ENCODE results near the gene STARD13. TPM values are rescaled to one million over a fixed set of nuclear protein-coding genes. Genes with fewer than 3 reads are reported as not detected.
"Not testable (repeated sequence)": the region's sequence is repeated elsewhere in the genome, so short reads cannot be mapped to it uniquely, and the experiment has no call there.

Gene STARD13
- total RNA-seq, 2 donors from 2014 or later = 18.9 to 29.7 TPM

DNA sequence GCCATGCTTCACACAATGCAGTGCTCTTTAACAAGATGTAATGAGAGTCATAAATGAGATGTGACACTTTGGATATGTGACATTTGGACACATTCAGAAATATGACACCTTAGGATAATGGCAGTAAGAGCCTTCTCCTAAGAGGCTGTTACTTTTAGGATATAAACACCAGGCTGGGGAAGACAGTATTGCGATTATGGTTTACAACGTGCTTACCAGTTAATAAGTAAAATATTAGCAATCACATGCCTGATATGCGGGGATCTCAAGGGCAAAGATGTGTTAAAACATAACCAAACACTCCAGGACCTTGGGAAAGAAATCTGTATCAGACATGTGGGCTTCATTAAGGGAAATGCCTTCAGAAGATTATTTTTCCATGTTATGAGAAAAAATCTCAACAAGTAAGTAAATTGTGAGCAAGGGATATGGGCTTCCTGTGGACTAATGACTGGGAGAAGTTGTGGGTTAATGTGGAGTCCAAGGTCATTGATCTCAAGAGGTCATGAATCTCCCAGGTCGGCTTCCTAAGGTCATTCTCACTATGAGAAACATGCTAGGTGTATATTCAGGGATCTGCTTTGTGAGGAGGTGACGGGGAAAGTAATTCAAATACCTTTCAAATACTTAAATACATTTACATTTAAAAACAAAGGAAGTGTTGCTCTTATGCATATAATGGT, 105.3 kb downstream of the STARD13 start:
- no peak for TF ChIP-seq POLR2A (IDR thresholded peaks at IDR 0.05)
- no peak for TF ChIP-seq CTCF (IDR thresholded peaks at IDR 0.05)
- WGBS, 2 donors = 17 to 20% methylated on average over 5 of the region's 5 CpGs
- Histone ChIP-seq H3K27me3 (no peaks in the 10 kb centered on the region), H3K27ac (peak overlapping the region; percentile 6 to 82 (median 70)), H3K9me3 (no peaks in the 10 kb centered on the region), H3K4me1 (peaks cover 79% of the 10 kb centered on the region), H3K36me3 (replicated peaks in 1 of 2; ENCODE audit: insufficient read depth in 1 of 2, low read depth in 2 of 2) (no peaks in the 10 kb centered on the region), H3K4me3 (no peak overlapping the region)
- DNase-seq (no peak), ATAC-seq (peak; percentile 56)
- intact Hi-C loops (cut with DNase I) = no loop called here

GRCh38 chr13:33179463-33179862, 106.1 kb downstream of the STARD13 start:
- no peaks in the 10 kb centered on the region for H3K9me3 ChIP-seq
- DNase-seq = no peak
- H3K27me3 ChIP-seq = no peaks in the 10 kb centered on the region
- no peak for TF ChIP-seq POLR2A (IDR thresholded peaks at IDR 0.05)
- TF ChIP-seq CTCF (IDR thresholded peaks at IDR 0.05) = no peak
- WGBS, 2 donors = 71 to 80% methylated on average over 1 of the region's 1 CpG
- no peak for ATAC-seq
- H3K36me3 ChIP-seq (replicated peaks in 1 of 2; ENCODE audit: insufficient read depth in 1 of 2, low read depth in 2 of 2) = no peaks in the 10 kb centered on the region
- intact Hi-C loops (cut with DNase I) = no loop called here
- H3K4me3 ChIP-seq = no peak overlapping the region
- H3K27ac ChIP-seq = peak overlapping the region; percentile 6 to 82 (median 70)
- H3K4me1 ChIP-seq = peaks cover 78% of the 10 kb centered on the region

DNA sequence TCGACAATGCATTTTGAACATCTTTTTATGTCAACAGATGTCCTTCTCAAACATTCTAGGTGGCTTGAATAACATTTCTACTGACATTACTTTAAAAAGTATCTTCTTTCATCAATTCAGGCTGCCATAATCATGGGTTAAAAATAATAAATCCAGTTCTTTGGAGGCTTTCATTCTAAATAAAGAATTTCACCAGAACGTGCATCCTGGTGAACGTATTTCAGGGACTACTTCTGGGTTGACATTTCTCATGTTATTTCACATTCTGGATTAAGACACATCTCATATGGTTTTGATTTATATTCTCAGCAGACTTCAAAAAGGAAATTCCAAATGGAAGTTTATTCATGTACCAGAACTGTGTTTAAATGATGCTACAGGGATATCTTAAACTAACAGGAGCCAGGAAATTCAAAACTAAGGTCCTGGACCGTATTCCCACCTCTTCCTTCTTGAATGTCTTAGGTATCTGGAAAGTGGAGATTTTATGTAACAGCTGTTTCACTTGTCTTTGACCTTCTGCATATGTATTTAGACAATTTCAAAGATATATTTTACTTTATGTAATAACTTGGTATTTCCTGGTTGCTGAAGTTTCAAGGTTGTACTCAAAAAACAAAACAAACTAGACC, 107.2 kb downstream of the STARD13 start:
- Histone ChIP-seq H3K27me3 (no peaks in the 10 kb centered on the region), H3K9me3 (no peaks in the 10 kb centered on the region), H3K36me3 (replicated peaks in 1 of 2; ENCODE audit: insufficient read depth in 1 of 2, low read depth in 2 of 2) (no peaks in the 10 kb centered on the region), H3K27ac (peak overlapping the region in 2 of 4 donors; percentile 71 to 82), H3K4me3 (no peak overlapping the region), H3K4me1 (peaks cover 67% of the 10 kb centered on the region)
- WGBS, 2 donors = 74 to 75% methylated on average over 4 of the region's 4 CpGs
- ATAC-seq (no peak), DNase-seq (no peak)
- TF ChIP-seq CTCF (IDR thresholded peaks at IDR 0.05) = no peak
- TF ChIP-seq POLR2A (IDR thresholded peaks at IDR 0.05) = no peak
- intact Hi-C loops (cut with DNase I) = no loop called here

GRCh38 chr13:33177340-33178208, 108.0 kb downstream of the STARD13 start:
- H3K9me3 ChIP-seq; DNase-seq; H3K27me3 ChIP-seq; intact Hi-C loops (cut with DNase I); H3K36me3 ChIP-seq (replicated peaks in 1 of 2; ENCODE audit: insufficient read depth in 1 of 2, low read depth in 2 of 2); ATAC-seq; H3K4me3 ChIP-seq: not testable (repeated sequence)
- 64 to 71% methylated on average over 4 of the region's 4 CpGs for WGBS, 2 donors
- Histone ChIP-seq H3K27ac (peak overlapping the region in 1 of 4 donors; percentile 82), H3K4me1 (peaks cover 60% of the 10 kb centered on the region)

- Histone ChIP-seq H3K9me3 (no peaks in the 10 kb centered on the region), H3K27ac (no peak overlapping the region), H3K4me3 (no peak overlapping the region), H3K36me3 (replicated peaks in 1 of 2; ENCODE audit: insufficient read depth in 1 of 2, low read depth in 2 of 2) (no peaks in the 10 kb centered on the region), H3K27me3 (no peaks in the 10 kb centered on the region), H3K4me1 (peaks cover 51% of the 10 kb centered on the region)
- DNase-seq (no peak), ATAC-seq (no peak)
- WGBS, 2 donors = 56 to 58% methylated on average over 1 of the region's 1 CpG
- no peak for TF ChIP-seq POLR2A (IDR thresholded peaks at IDR 0.05)
- no peak for TF ChIP-seq CTCF (IDR thresholded peaks at IDR 0.05)
- intact Hi-C loops (cut with DNase I) = no loop called here
These were observed 109.0 kb downstream of the STARD13 start for GRCh38 chr13:33176526-33176925.
